GM23338 (cell line): ENCODE measurements around the gene CAPNS1. TPM values are rescaled to one million over a fixed set of nuclear protein-coding genes. Genes with fewer than 3 reads are reported as not detected.

Source experiments
- ATAC-seq: fragments of 200-7000 bp; cut with Tn5 transposase; 3 replicates; pipeline ENCODE4 v1.9.1; 2020
- DNase-seq: peaks from one replicate; pipeline ENCODE4 v3.0.0-alpha.2; 2015; ENCODE audit warnings: low spot score
- H2AFZ ChIP-seq: fragments of 200-600 bp; sonication (generic); 2 replicates; pipeline ENCODE4 v1.8.0; 2016; ENCODE audit warnings: antibody characterized with exemption, mild to moderate bottlenecking, moderate library complexity
- H3F3A ChIP-seq: fragments of 200-600 bp; sonication (generic); replicated peaks from 2 replicates; pipeline ENCODE4 v1.8.0; 2017; ENCODE audit warnings: antibody characterized with exemption, mixed run types, low read depth
- H3K27ac ChIP-seq: fragments of 200-600 bp; sonication (generic); 2 replicates; pipeline ENCODE4 v1.6.1; 2016; ENCODE audit warnings: low read depth
- H3K27me3 ChIP-seq: fragments of 200-600 bp; sonication (generic); 2 replicates; pipeline ENCODE4 v1.8.0; 2016; ENCODE audit warnings: mild to moderate bottlenecking, mixed run types, moderate library complexity; ENCODE audit not compliant: insufficient read depth
- H3K36me3 ChIP-seq: fragments of 200-600 bp; sonication (generic); 2 replicates; pipeline ENCODE4 v1.8.0; 2016; ENCODE audit warnings: mild to moderate bottlenecking; ENCODE audit not compliant: insufficient read depth
- H3K4me1 ChIP-seq: fragments of 200-600 bp; sonication (generic); 2 replicates; pipeline ENCODE4 v1.8.0; 2016; ENCODE audit warnings: mild to moderate bottlenecking, moderate library complexity; ENCODE audit not compliant: insufficient read depth
- H3K4me2 ChIP-seq: fragments of 200-600 bp; sonication (generic); 2 replicates; pipeline ENCODE4 v1.7.1; 2017; ENCODE audit warnings: mixed run types
- H3K4me3 ChIP-seq: fragments of 200-600 bp; sonication (generic); 2 replicates; pipeline ENCODE4 v1.6.1; 2016; ENCODE audit warnings: mixed run types
- H3K79me2 ChIP-seq: fragments of 200-600 bp; sonication (generic); replicated peaks from 2 replicates; pipeline ENCODE4 v1.8.0; 2017; ENCODE audit warnings: mild to moderate bottlenecking; ENCODE audit not compliant: insufficient read depth
- H3K9me2 ChIP-seq: fragments of 200-600 bp; sonication (generic); 2 replicates; pipeline ENCODE4 v1.8.0; 2017; ENCODE audit not compliant: insufficient read depth
- H4K20me1 ChIP-seq: fragments of 200-600 bp; sonication (generic); replicated peaks from 2 replicates; pipeline ENCODE4 v1.8.0; 2017; ENCODE audit warnings: mild to moderate bottlenecking; ENCODE audit not compliant: insufficient read depth
- H3K27ac Mint-ChIP-seq: 2 replicates; pipeline ENCODE4 v1.8.0; 2020; ENCODE audit warnings: inconsistent platforms, mild to moderate bottlenecking, moderate library complexity, mixed read lengths
- H3K27me3 Mint-ChIP-seq: 3 replicates; pipeline ENCODE4 v1.8.0; 2022; ENCODE audit warnings: low read depth, mild to moderate bottlenecking, moderate library complexity, mixed read lengths, inconsistent platforms; ENCODE audit not compliant: insufficient read depth, poor library complexity
- H3K36me3 Mint-ChIP-seq: 3 replicates; pipeline ENCODE4 v1.8.0; 2021; ENCODE audit warnings: low read depth, mild to moderate bottlenecking, inconsistent platforms, moderate library complexity, mixed read lengths
- H3K4me1 Mint-ChIP-seq: 3 replicates; pipeline ENCODE4 v1.8.0; 2020; ENCODE audit warnings: mild to moderate bottlenecking, inconsistent platforms, mixed read lengths
- H3K4me3 Mint-ChIP-seq: 3 replicates; pipeline ENCODE4 v1.8.0; 2021; ENCODE audit warnings: moderate library complexity, mild to moderate bottlenecking, inconsistent platforms, mixed read lengths
- H3K9me3 Mint-ChIP-seq: 3 replicates; pipeline ENCODE4 v1.8.0; 2020; ENCODE audit warnings: moderate library complexity, mild to moderate bottlenecking, inconsistent platforms, mixed read lengths
- CREB1 ChIP-seq: fragments of 250-450 bp; sonication (Bioruptor Pico); IDR thresholded peaks from 2 replicates; pipeline ENCODE4 v1.5.0; 2020; ENCODE audit warnings: low read depth, mild to moderate bottlenecking, moderate library complexity
- EZH2 ChIP-seq: fragments of 200-600 bp; sonication (generic); IDR thresholded peaks from one replicate; pipeline ENCODE4 v1.8.0; 2017; ENCODE audit warnings: antibody characterized with exemption, mild to moderate bottlenecking, low read depth; ENCODE audit not compliant: unreplicated experiment
- EZH2phosphoT487 ChIP-seq: fragments of 200-600 bp; sonication (generic); IDR thresholded peaks from one replicate; pipeline ENCODE4 v1.8.1; 2018; ENCODE audit warnings: antibody characterized with exemption; ENCODE audit not compliant: unreplicated experiment
- JUNB ChIP-seq: IDR thresholded peaks from one replicate; pipeline ENCODE4 v1.6.1; 2016; ENCODE audit warnings: antibody characterized with exemption; ENCODE audit not compliant: unreplicated experiment
- NANOG ChIP-seq: IDR thresholded peaks from 2 replicates; pipeline ENCODE4 v1.6.1; 2016; ENCODE audit warnings: antibody characterized with exemption, borderline replicate concordance
- POLR2AphosphoS5 ChIP-seq: IDR thresholded peaks from 2 replicates; pipeline ENCODE4 v1.6.1; 2016; ENCODE audit warnings: antibody characterized with exemption, low read depth
- REST ChIP-seq: IDR thresholded peaks from one replicate; pipeline ENCODE4 v1.6.1; 2018; ENCODE audit warnings: antibody characterized with exemption; ENCODE audit not compliant: unreplicated experiment
- STAT1 ChIP-seq: IDR thresholded peaks from one replicate; pipeline ENCODE4 v1.6.1; 2016; ENCODE audit warnings: antibody characterized with exemption; ENCODE audit not compliant: unreplicated experiment
- ZNF114 ChIP-seq: fragments of 250-450 bp; sonication (Bioruptor Pico); IDR thresholded peaks from 2 replicates; pipeline ENCODE4 v1.5.0; 2020; ENCODE audit warnings: mild to moderate bottlenecking, moderate library complexity
- ZNF331 ChIP-seq: fragments of 250-450 bp; sonication (Bioruptor Pico); IDR thresholded peaks from 2 replicates; pipeline ENCODE4 v1.5.0; 2020; ENCODE audit warnings: low read depth, mild to moderate bottlenecking, moderate library complexity
- polyA plus RNA-seq: library from polyadenylated mRNA; unstranded; fragments of >200 nt; fragmentation: Nextera tagmentation; extraction: Ambion mirVana; gene quantifications from 2 replicates; pipeline ENCODE4 v1.2.1, GENCODE V29; 2016
- total RNA-seq: library from RNA; depleted of rRNA; stranded (reverse); fragments of >200 nt; shearing (Covaris generic); gene quantifications from 2 replicates; pipeline ENCODE4 v1.2.3, GENCODE V29; 2014
- TF ChIP-seq, protein P1 (sequence below), 2 experiments: fragments of 200-600 bp in 1 of 2; sonication (generic) in 1 of 2; conservative IDR thresholded peaks; 2 replicates each; pipeline versions ENCODE4 v1.5.1 to v1.6.1; 2016 to 2017; ENCODE audit warnings: antibody characterized with exemption in 2 of 2, low read depth in 2 of 2, mild to moderate bottlenecking in 2 of 2, moderate library complexity in 1 of 2
- TF ChIP-seq, protein P2 (sequence below): IDR thresholded peaks from 2 replicates; pipeline ENCODE4 v1.6.1; 2016; ENCODE audit warnings: antibody characterized with exemption

Gene CAPNS1
- total and polyA plus RNA-seq, 2 experiments from 2014 or later = 123 to 227 TPM

DNA sequence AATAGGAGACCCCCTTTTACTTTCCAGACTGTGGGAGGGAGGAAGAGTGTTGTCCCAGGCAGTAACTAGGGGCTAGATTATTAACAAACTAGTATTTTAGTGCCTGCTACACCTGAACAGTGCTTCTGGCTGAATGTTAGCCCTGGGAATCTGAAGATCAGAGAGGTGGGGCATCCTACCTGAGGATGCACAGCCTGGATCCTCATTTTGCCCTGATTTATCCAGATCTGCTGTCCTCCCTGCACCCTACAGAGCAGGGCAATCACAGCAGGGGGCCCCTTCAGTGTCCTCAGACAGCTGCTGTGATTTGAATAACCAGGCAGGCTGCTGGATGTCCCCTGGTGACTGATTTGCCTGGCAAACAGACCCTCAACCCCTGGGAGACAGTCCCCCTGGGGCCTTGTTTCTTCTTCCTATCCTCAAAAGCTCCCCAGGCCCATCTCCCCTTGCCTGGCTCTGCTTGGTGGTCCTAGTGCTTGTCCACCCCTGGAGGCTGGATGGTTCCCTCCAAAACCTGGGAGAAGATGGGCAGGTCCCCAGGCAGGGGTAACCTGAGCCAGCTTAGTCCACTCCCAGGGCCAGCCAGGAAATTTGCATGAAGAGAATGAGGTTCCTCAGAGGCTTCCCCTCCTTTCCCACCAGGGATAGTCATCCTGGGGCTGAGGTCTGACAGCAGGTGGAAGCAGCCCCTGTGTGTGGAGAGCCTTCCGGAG, 29.2 kb upstream of the CAPNS1 start, which contains the start of gene OVOL3:
Gene OVOL3, plus strand, starts transcription at position 657 of the 713 bp plus-strand sequence. CDS start 60 bp downstream, outside the sequence.
- H3K9me3 Mint-ChIP-seq = no peaks in the 10 kb centered on the region
- H3K27me3 Mint-ChIP-seq = peaks cover 23% of the 10 kb centered on the region
- DNase-seq = peak; percentile 85
- peaks cover 6% of the 10 kb centered on the region; the same call in 1 of the 2 replicates for H4K20me1 ChIP-seq
- H3K27ac Mint-ChIP-seq = peak within 1 kb of the TSS; percentile 50; the same call in 1 of the 2 replicates
- peak within 1 kb of the TSS; percentile 65 for H3K4me2 ChIP-seq
- H3K4me3 Mint-ChIP-seq = no peak within 1 kb of the TSS
- H3K9me2 ChIP-seq = no peaks in the 10 kb centered on the region
- TF ChIP-seq STAT1 (no peak), ZNF114 (CRISPR knock-in tag) (no peak), POLR2AphosphoS5 (no peak), EZH2phosphoT487 (no peak), NANOG (no peak)
- H3K79me2 ChIP-seq = peaks cover 8% of the 10 kb centered on the region; the same call in 1 of the 2 replicates
- H3F3A ChIP-seq = peaks cover 16% of the 10 kb centered on the region
- H3K4me1 Mint-ChIP-seq = peaks cover 29% of the 10 kb centered on the region
- H3K27me3 ChIP-seq = no peaks in the 10 kb centered on the region
- peaks cover 32% of the 10 kb centered on the region for H3K36me3 Mint-ChIP-seq
- peak within 1 kb of the TSS; percentile 32; the same call in 1 of the 2 replicates for H3K27ac ChIP-seq
- H3K4me1 ChIP-seq = peaks cover 15% of the 10 kb centered on the region
- H3K36me3 ChIP-seq = no peaks in the 10 kb centered on the region; the same call in 1 of the 2 replicates
- peak; percentile 18 for ATAC-seq
- peak within 1 kb of the TSS; percentile 23; the same call in 1 of the 2 replicates for H3K4me3 ChIP-seq
- no peak within 1 kb of the TSS for H2AFZ ChIP-seq

- H3K36me3 Mint-ChIP-seq = peaks cover 34% of the 10 kb centered on the region
- peaks cover 23% of the 10 kb centered on the region for H3K27me3 Mint-ChIP-seq
- Histone ChIP-seq H3K79me2 (peaks cover 10% of the 10 kb centered on the region; the same call in 1 of the 2 replicates), H3K4me1 (peaks cover 18% of the 10 kb centered on the region), H3K36me3 (no peaks in the 10 kb centered on the region; the same call in 1 of the 2 replicates), H3K4me3 (peak overlapping the region; percentile 23; the same call in 1 of the 2 replicates), H4K20me1 (peaks cover 6% of the 10 kb centered on the region; the same call in 1 of the 2 replicates), H2AFZ (no peak overlapping the region), H3K27ac (peak overlapping the region; percentile 32; the same call in 1 of the 2 replicates), H3K27me3 (no peaks in the 10 kb centered on the region), H3F3A (peaks cover 21% of the 10 kb centered on the region), H3K9me2 (no peaks in the 10 kb centered on the region), H3K4me2 (peak overlapping the region; percentile 65; the same call in 1 of the 2 replicates)
- no peak overlapping the region for H3K27ac Mint-ChIP-seq
- H3K9me3 Mint-ChIP-seq = no peaks in the 10 kb centered on the region
- ATAC-seq = no peak
- peaks cover 32% of the 10 kb centered on the region for H3K4me1 Mint-ChIP-seq
- H3K4me3 Mint-ChIP-seq = no peak overlapping the region
- no peak for DNase-seq
- TF ChIP-seq EZH2phosphoT487 (no peak), CREB1 (no peak), REST (no peak), ZNF331 (CRISPR knock-in tag) (no peak), STAT1 (no peak), JUNB (no peak), EZH2 (no peak), POLR2AphosphoS5 (no peak), ZNF114 (CRISPR knock-in tag) (no peak), NANOG (no peak)
- TF ChIP-seq, protein P1, sequence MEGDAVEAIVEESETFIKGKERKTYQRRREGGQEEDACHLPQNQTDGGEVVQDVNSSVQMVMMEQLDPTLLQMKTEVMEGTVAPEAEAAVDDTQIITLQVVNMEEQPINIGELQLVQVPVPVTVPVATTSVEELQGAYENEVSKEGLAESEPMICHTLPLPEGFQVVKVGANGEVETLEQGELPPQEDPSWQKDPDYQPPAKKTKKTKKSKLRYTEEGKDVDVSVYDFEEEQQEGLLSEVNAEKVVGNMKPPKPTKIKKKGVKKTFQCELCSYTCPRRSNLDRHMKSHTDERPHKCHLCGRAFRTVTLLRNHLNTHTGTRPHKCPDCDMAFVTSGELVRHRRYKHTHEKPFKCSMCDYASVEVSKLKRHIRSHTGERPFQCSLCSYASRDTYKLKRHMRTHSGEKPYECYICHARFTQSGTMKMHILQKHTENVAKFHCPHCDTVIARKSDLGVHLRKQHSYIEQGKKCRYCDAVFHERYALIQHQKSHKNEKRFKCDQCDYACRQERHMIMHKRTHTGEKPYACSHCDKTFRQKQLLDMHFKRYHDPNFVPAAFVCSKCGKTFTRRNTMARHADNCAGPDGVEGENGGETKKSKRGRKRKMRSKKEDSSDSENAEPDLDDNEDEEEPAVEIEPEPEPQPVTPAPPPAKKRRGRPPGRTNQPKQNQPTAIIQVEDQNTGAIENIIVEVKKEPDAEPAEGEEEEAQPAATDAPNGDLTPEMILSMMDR (conservative IDR thresholded peaks at IDR 0.05; ENCODE audit: low read depth in 2 of 2) = no peak
- TF ChIP-seq, protein P2, sequence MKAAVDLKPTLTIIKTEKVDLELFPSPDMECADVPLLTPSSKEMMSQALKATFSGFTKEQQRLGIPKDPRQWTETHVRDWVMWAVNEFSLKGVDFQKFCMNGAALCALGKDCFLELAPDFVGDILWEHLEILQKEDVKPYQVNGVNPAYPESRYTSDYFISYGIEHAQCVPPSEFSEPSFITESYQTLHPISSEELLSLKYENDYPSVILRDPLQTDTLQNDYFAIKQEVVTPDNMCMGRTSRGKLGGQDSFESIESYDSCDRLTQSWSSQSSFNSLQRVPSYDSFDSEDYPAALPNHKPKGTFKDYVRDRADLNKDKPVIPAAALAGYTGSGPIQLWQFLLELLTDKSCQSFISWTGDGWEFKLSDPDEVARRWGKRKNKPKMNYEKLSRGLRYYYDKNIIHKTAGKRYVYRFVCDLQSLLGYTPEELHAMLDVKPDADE = no peak
These were observed 28.7 kb upstream of the CAPNS1 start for GRCh38 chr19:36111200-36111539.
